CD14-positive monocyte (primary cell): ENCODE measurements around the gene SLC10A6. TPM values are rescaled to one million over a fixed set of nuclear protein-coding genes. Genes with fewer than 3 reads are reported as not detected.

ENCODE experiments used
- DNase-seq, 3 donors: peaks; one replicate each; pipeline ENCODE4 v3.0.0-alpha.2; 2011 to 2022
- H2AFZ ChIP-seq: 2 replicates; pipeline ENCODE4 v1.6.0; 2012; ENCODE audit warnings: mild to moderate bottlenecking, low read depth, low read length, inconsistent platforms; ENCODE audit not compliant: insufficient read depth, poor library complexity, severe bottlenecking
- H3K27ac ChIP-seq, 2 donors: 1 replicate in 1 of 2; 2 replicates in 1 of 2; pipeline ENCODE4 v1.5.1; 2012 to 2013; ENCODE audit warnings: low read length in 2 of 2, control low read depth in 1 of 2, inconsistent platforms in 1 of 2, low read depth in 1 of 2, mild to moderate bottlenecking in 1 of 2
- H3K27me3 ChIP-seq, 2 donors: one replicate each; pipeline versions ENCODE4 v1.6.0 to v1.6.1; 2011 to 2013; ENCODE audit warnings: low read length in 2 of 2; ENCODE audit not compliant: control insufficient read depth in 2 of 2, insufficient read depth in 2 of 2
- H3K36me3 ChIP-seq, 2 donors: replicated peaks in 1 of 2; 1 replicate in 1 of 2; 2 replicates in 1 of 2; pipeline versions ENCODE4 v1.5.1 to v1.6.1; 2012 to 2013; ENCODE audit warnings: low read length in 2 of 2, control low read depth in 1 of 2, inconsistent platforms in 1 of 2, mild to moderate bottlenecking in 1 of 2; ENCODE audit not compliant: insufficient read depth in 2 of 2, control insufficient read depth in 1 of 2
- H3K4me1 ChIP-seq, 2 donors: 1 replicate in 1 of 2; 2 replicates in 1 of 2; pipeline versions ENCODE4 v1.5.1 to v1.6.1; 2012 to 2013; ENCODE audit warnings: low read length in 2 of 2, control low read depth in 1 of 2, inconsistent platforms in 1 of 2, mild to moderate bottlenecking in 1 of 2, moderate library complexity in 1 of 2; ENCODE audit not compliant: insufficient read depth in 2 of 2, control insufficient read depth in 1 of 2
- H3K4me2 ChIP-seq: replicated peaks from 2 replicates; pipeline ENCODE3; 2012; ENCODE audit warnings: low read length, moderate library complexity, mild to moderate bottlenecking; ENCODE audit not compliant: poor library complexity, severe bottlenecking; ENCODE audit errors: extremely low read depth
- H3K4me3 ChIP-seq, 3 experiments: fragments of 200-600 bp in 1 of 3; sonication (generic) in 1 of 3; replicated peaks in 1 of 3; 1 replicate in 2 of 3; 2 replicates in 1 of 3; pipeline ENCODE4 v1.5.1; 2011 to 2013; ENCODE audit warnings: low read length in 3 of 3, mild to moderate bottlenecking in 3 of 3, control low read depth in 2 of 3, low read depth in 2 of 3, inconsistent platforms in 1 of 3, moderate library complexity in 1 of 3
- H3K79me2 ChIP-seq: 2 replicates; pipeline ENCODE4 v1.6.0; 2012; ENCODE audit warnings: mild to moderate bottlenecking, control low read depth, inconsistent platforms, low read length, moderate library complexity; ENCODE audit not compliant: insufficient read depth
- H3K9ac ChIP-seq: 2 replicates; pipeline ENCODE4 v1.6.0; 2017; ENCODE audit warnings: low read length, mild to moderate bottlenecking; ENCODE audit not compliant: insufficient read depth, poor library complexity, severe bottlenecking
- H3K9me3 ChIP-seq, 2 donors: replicated peaks in 1 of 2; 1 replicate in 1 of 2; 2 replicates in 1 of 2; pipeline versions ENCODE4 v1.5.1 to v1.6.1; 2012 to 2013; ENCODE audit warnings: low read length in 2 of 2, control low read depth in 1 of 2; ENCODE audit not compliant: control insufficient read depth in 1 of 2, insufficient read depth in 1 of 2
- H4K20me1 ChIP-seq: 2 replicates; pipeline ENCODE4 v1.6.0; 2012; ENCODE audit warnings: mild to moderate bottlenecking, low read length, control low read depth, moderate library complexity; ENCODE audit not compliant: insufficient read depth
- H3K27ac Mint-ChIP-seq, 7 donors: one replicate each; pipeline ENCODE4 v1.8.0; 2020; ENCODE audit warnings: mild to moderate bottlenecking in 7 of 7, mixed read lengths in 7 of 7, moderate library complexity in 6 of 7, inconsistent platforms in 2 of 7
- H3K27me3 Mint-ChIP-seq, 3 donors: one replicate each; pipeline ENCODE4 v1.8.0; 2021 to 2022; ENCODE audit warnings: low read depth in 3 of 3, mild to moderate bottlenecking in 3 of 3, mixed read lengths in 3 of 3, moderate library complexity in 3 of 3, inconsistent platforms in 1 of 3
- H3K36me3 Mint-ChIP-seq, 2 donors: one replicate each; pipeline ENCODE4 v1.8.0; 2020; ENCODE audit warnings: mixed read lengths in 2 of 2, inconsistent platforms in 1 of 2, mild to moderate bottlenecking in 1 of 2
- H3K4me1 Mint-ChIP-seq: one replicate; pipeline ENCODE4 v1.8.0; 2020; ENCODE audit warnings: mild to moderate bottlenecking, mixed read lengths
- H3K4me3 Mint-ChIP-seq, 2 donors: one replicate each; pipeline ENCODE4 v1.8.0; 2020; ENCODE audit warnings: mild to moderate bottlenecking in 2 of 2, mixed read lengths in 2 of 2, moderate library complexity in 1 of 2
- H3K9me3 Mint-ChIP-seq, 7 donors: one replicate each; pipeline ENCODE4 v1.8.0; 2020 to 2022; ENCODE audit warnings: mixed read lengths in 7 of 7, mild to moderate bottlenecking in 6 of 7, moderate library complexity in 6 of 7, inconsistent platforms in 2 of 7
- CTCF ChIP-seq: fragments of 200-600 bp; IDR thresholded peaks from one replicate; pipeline ENCODE4 v1.8.0; 2022; ENCODE audit warnings: antibody characterized with exemption, mild to moderate bottlenecking
- WGBS: methylation state at CpG from one replicate; pipeline ENCODE4 v1.1.5; 2013; ENCODE audit warnings: missing lambda C conversion rate; ENCODE audit not compliant: insufficient coverage; 5-methylcytosine and 5-hydroxymethylcytosine counted together
- intact Hi-C, 2 donors: fragments of 100-400 bp; cut with micrococcal nuclease; formaldehyde crosslinking; loops; one replicate each; pipeline versions ENCODE4 v1.15.0 to v1.15.1; 2023
- polyA plus RNA-seq, 3 donors: library from polyadenylated mRNA; depleted of rRNA in 1 of 3; unstranded in 2 of 3; stranded (reverse) in 1 of 3; fragments of 300-500 nt in 2 of 3; fragments of >200 nt in 1 of 3; fragmentation: Illumina TruSeq in 2 of 3; gene quantifications; 1 replicate in 2 of 3; 2 replicates in 1 of 3; pipeline ENCODE4 v1.2.3, GENCODE V29; 2012 to 2021

The SLC10A6 gene
- polyA plus RNA-seq, 3 donors, result 0.08 TPM; not detected in 2

GRCh38 chr4:86775061-86775460 is 74.1 kb downstream of the SLC10A6 start:
- H3K4me3 ChIP-seq, result no peak overlapping the region
- H2AFZ ChIP-seq, result no peak overlapping the region
- no peak for TF ChIP-seq CTCF
- Mint-ChIP-seq H3K4me1 (no peaks in the 10 kb centered on the region), H3K9me3 (peaks cover 0 to 3% (median 0%) of the 10 kb centered on the region in 7 donors), H3K27ac (no peak overlapping the region), H3K36me3 (no peaks in the 10 kb centered on the region), H3K4me3 (no peak overlapping the region), H3K27me3 (no peaks in the 10 kb centered on the region)
- H3K27ac ChIP-seq, result no peak overlapping the region
- no peaks in the 10 kb centered on the region for H3K4me1 ChIP-seq
- WGBS, result no CpG with 5 or more reads among the region's 4 CpGs
- H3K9ac ChIP-seq, result no peak overlapping the region
- H3K36me3 ChIP-seq, result no peaks in the 10 kb centered on the region
- no peak overlapping the region for H3K4me2 ChIP-seq
- H3K9me3 ChIP-seq, result no peaks in the 10 kb centered on the region
- no peaks in the 10 kb centered on the region for H4K20me1 ChIP-seq
- no peaks in the 10 kb centered on the region for H3K27me3 ChIP-seq
- no peak for DNase-seq
- intact Hi-C loops, result no loop called here
- no peaks in the 10 kb centered on the region for H3K79me2 ChIP-seq

Other genes with a start within 250 kb of the SLC10A6 start
- under 1 TPM in 1 of 3 donors, not detected in 2; 0.14 TPM for gene C4orf36, start 43.0 kb upstream of the SLC10A6 start, polyA plus RNA-seq
- gene AFF1, start 85.6 kb upstream of the SLC10A6 start, polyA plus RNA-seq, result 10 to 100 TPM in 2 of 3 donors, 1 to 10 TPM in 1; 7.5 to 20.9 (median 16.3) TPM